GM23338 (cell line): ENCODE measurements around the gene GJA4.

Source experiments
- EZH2 ChIP-seq: fragments of 200-600 bp; sonication (generic); IDR thresholded peaks from one replicate; pipeline ENCODE4 v1.8.0; 2017; ENCODE audit warnings: antibody characterized with exemption, mild to moderate bottlenecking, low read depth; ENCODE audit not compliant: unreplicated experiment
- POLR2AphosphoS5 ChIP-seq: IDR thresholded peaks from 2 replicates; pipeline ENCODE4 v1.6.1; 2016; ENCODE audit warnings: antibody characterized with exemption, low read depth
- ZNF331 ChIP-seq: fragments of 250-450 bp; sonication (Bioruptor Pico); IDR thresholded peaks from 2 replicates; pipeline ENCODE4 v1.5.0; 2020; ENCODE audit warnings: low read depth, mild to moderate bottlenecking, moderate library complexity
- TF ChIP-seq, protein P1 (sequence below), 2 experiments: fragments of 200-600 bp in 1 of 2; sonication (generic) in 1 of 2; conservative IDR thresholded peaks; 2 replicates each; pipeline versions ENCODE4 v1.5.1 to v1.6.1; 2016 to 2017; ENCODE audit warnings: antibody characterized with exemption in 2 of 2, low read depth in 2 of 2, mild to moderate bottlenecking in 2 of 2, moderate library complexity in 1 of 2

DNA sequence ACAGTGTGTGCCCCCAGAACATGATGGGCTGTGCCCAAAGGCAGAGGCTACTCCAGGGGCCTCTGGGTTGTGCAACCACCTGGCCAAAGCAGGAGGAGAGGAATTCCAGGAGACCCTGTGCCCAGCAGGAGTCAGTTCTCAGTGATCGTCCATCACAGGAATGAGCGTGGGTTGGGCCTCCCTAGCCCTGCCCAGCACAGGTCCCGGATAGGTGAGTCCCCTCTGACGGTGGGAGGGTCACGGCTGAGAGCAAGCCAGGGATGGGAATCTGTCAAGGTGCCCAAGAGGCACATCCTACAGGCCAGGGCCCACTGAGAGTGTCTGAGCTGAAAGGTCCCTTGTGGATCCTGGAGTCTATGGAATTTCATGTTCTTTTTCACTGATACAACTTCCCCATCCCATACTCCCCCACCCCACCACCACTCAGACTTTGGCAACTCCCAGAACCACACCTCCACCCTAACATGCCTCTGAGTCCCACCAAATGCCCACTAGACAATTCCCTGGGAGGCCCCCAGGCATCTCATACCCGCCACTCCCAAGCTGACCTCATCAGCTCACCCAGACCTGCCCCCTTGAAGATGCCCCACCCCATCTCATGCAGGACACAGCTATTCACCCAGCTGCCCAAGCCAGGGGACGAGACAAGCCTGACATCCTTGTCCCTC lies 30.2 kb upstream of the GJA4 start:
- TF ChIP-seq, protein P1, sequence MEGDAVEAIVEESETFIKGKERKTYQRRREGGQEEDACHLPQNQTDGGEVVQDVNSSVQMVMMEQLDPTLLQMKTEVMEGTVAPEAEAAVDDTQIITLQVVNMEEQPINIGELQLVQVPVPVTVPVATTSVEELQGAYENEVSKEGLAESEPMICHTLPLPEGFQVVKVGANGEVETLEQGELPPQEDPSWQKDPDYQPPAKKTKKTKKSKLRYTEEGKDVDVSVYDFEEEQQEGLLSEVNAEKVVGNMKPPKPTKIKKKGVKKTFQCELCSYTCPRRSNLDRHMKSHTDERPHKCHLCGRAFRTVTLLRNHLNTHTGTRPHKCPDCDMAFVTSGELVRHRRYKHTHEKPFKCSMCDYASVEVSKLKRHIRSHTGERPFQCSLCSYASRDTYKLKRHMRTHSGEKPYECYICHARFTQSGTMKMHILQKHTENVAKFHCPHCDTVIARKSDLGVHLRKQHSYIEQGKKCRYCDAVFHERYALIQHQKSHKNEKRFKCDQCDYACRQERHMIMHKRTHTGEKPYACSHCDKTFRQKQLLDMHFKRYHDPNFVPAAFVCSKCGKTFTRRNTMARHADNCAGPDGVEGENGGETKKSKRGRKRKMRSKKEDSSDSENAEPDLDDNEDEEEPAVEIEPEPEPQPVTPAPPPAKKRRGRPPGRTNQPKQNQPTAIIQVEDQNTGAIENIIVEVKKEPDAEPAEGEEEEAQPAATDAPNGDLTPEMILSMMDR (conservative IDR thresholded peaks at IDR 0.05; ENCODE audit: low read depth in 2 of 2): no peak
- TF ChIP-seq EZH2 (no peak), POLR2AphosphoS5 (no peak), ZNF331 (CRISPR knock-in tag) (no peak)
